ENCODE results near the gene RAMACL.

The RAMACL gene

DNA sequence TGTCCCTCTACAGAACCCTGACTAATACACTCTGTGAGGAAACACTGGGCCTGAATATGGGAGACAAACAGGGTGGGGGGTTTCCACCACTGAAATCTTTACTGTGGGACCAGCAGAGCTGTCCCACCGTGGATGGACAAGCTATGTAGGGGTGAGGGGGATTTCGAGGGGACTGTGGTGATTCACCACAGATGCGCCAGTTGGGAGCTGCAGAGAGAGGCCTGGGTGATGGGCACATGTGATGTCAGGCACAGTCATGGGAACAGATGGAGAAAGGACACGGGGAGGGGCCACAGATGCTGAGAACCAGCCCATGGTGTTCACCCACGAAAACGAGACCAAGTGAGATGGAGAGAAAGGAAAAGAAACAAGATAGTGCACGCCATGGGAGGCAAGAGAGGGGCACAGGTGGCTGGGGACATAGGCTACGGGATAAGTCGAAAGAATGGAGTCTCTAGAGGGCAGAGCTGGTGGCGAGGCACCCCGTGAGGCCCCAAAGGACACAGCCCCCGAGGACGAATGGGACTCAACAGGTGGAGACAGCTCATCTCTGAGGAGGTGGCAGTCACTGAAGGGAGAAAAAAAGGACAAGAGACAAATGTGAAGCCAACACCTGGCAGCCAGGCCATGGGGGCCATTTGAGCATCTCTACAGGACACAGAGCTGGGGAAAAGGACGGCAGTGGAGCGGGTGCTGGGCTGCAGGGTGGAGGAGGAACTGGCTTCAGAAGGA, 10.5 kb upstream of the RAMACL start:
- TF ChIP-seq, protein P1, sequence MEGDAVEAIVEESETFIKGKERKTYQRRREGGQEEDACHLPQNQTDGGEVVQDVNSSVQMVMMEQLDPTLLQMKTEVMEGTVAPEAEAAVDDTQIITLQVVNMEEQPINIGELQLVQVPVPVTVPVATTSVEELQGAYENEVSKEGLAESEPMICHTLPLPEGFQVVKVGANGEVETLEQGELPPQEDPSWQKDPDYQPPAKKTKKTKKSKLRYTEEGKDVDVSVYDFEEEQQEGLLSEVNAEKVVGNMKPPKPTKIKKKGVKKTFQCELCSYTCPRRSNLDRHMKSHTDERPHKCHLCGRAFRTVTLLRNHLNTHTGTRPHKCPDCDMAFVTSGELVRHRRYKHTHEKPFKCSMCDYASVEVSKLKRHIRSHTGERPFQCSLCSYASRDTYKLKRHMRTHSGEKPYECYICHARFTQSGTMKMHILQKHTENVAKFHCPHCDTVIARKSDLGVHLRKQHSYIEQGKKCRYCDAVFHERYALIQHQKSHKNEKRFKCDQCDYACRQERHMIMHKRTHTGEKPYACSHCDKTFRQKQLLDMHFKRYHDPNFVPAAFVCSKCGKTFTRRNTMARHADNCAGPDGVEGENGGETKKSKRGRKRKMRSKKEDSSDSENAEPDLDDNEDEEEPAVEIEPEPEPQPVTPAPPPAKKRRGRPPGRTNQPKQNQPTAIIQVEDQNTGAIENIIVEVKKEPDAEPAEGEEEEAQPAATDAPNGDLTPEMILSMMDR (conservative IDR thresholded peaks at IDR 0.05; ENCODE audit: control insufficient read depth, insufficient read depth, low read depth, low read length): no peak
- DNase-seq (ENCODE audit: low read depth): peak; percentile 30
- no peak overlapping the region for H3K4me3 ChIP-seq (ENCODE audit: control insufficient read depth, low read depth, low read length)

DNA sequence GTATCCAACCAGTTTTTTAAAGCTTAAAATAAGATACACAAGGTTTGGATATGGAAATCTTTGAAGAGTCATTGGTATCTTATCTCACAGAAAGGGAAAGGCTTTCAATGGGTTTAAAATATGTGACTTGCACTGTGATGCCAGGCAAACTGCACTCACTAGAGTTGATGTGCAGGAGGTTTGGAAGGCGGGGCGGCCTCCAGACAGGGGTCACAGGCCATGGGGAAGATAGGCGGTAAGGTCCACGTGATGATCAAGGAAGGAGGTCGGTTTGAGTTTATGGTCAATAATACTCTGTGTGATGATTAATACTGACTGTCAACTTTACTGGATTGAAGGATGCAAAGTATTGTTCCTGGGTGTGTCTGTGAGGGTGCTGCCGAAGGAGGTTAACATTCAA, 9.5 kb upstream of the RAMACL start:
- DNase-seq (ENCODE audit: low read depth): no peak
- no peak overlapping the region for H3K4me3 ChIP-seq (ENCODE audit: control insufficient read depth, low read depth, low read length)
- TF ChIP-seq, protein P1 (conservative IDR thresholded peaks at IDR 0.05; ENCODE audit: control insufficient read depth, insufficient read depth, low read depth, low read length): no peak

DNA sequence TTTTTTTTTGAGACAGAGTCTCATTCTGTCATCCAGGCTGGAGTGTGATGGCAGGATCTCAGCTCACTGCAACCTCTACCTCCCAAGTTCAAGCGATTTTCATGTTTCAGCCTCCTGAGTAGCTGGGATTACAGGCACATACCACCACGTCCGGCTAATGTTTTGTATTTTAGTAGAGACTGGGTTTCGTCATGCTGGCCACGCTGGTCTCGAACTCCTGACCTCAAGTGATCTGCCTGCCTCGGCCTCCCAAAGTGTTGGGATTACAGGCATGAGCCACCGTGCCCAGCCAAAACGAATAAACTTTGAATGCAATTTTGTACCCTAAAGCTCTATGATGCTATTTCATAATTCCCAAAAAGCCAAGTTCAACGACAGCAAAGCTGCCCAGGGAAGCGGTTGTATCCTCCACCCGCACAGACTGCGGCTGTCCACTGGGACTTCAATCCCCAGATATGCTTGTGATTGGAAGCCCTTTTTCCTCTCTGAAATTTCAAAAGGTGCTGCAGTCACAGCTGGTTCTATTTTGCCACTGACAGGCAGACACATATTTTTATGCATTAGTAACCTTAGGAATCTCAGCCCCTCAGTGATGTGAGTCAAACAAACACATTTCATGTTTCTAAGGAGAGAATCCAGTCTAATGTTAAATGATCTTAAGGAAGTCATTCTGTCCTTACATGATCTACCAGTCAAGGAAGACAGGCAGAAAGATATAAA, 8.7 kb upstream of the RAMACL start:
- DNase-seq (ENCODE audit: low read depth): peak; percentile 93
- H3K4me3 ChIP-seq (ENCODE audit: control insufficient read depth, low read depth, low read length): no peak overlapping the region
- TF ChIP-seq, protein P1 (conservative IDR thresholded peaks at IDR 0.05; ENCODE audit: control insufficient read depth, insufficient read depth, low read depth, low read length): no peak

DNA sequence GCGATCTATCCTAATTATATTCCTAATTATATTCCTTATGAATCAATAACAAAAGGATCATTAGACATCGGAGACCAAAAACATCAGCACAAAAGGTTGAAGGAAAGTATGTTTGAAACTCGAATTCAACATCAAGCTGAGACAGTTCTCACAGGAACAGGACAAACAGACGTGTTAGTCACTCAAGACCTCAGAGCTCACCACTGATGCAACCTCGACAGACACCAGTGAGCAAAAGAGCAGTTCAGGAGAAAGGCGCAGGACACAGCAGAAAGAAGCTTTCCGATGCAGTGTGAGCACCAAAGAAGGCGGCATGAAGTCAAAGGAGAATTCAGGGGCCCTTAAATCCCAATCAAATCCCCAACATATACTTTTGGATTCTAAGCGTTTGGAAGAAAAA, 6.3 kb upstream of the RAMACL start:
- TF ChIP-seq, protein P1 (conservative IDR thresholded peaks at IDR 0.05; ENCODE audit: control insufficient read depth, insufficient read depth, low read depth, low read length): no peak
- DNase-seq (ENCODE audit: low read depth): peak; percentile 74
- no peak overlapping the region for H3K4me3 ChIP-seq (ENCODE audit: control insufficient read depth, low read depth, low read length)

DNA sequence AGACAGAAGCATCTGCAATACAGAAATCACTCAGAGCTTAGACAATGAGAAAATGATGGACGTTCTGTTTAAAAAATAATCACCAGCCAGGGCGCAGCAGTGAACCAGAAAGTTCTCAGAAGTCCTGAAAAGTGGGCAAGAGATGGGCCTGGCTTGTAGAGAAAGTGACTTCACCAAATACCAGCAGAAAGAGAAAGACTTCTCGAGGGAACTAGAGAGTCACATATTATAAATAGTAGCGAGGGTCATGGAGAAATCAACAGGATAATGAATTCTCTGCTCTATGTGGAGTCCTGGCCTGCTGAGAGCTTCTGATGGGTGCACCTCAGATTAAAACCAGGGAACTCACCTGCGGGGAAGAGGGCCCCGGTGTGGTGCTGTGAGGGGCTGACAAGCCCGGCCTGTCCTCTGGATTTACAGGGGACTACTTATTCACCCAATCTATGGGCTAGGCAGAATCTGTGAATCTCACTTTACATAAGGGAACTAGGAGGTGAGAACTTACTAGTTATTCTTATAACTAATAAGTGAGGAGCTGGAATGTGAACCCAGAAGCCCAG, 5.6 kb upstream of the RAMACL start:
- no peak overlapping the region for H3K4me3 ChIP-seq (ENCODE audit: control insufficient read depth, low read depth, low read length)
- DNase-seq (ENCODE audit: low read depth): no peak
- TF ChIP-seq, protein P1 (conservative IDR thresholded peaks at IDR 0.05; ENCODE audit: control insufficient read depth, insufficient read depth, low read depth, low read length): no peak

DNA sequence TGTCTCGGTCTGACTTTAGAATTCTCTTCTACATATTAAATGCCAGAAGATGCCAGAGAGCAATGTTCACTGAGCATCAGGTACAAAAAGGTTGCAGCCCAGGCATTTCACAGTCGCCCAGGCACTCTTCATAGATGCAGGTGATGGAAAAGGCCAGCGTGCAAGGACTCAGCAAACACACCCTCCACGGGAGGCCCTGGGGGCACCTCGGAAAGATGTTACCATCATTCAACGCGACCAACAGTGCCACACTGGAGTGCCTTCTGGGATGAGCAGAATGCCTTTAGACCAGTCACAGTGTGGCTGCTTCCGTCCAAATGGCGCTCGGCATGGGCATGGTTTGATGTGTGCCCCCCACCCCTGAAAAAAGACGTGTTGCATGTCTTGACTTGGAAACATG, 4.5 kb upstream of the RAMACL start:
- TF ChIP-seq, protein P1 (conservative IDR thresholded peaks at IDR 0.05; ENCODE audit: control insufficient read depth, insufficient read depth, low read depth, low read length): no peak
- DNase-seq (ENCODE audit: low read depth): no peak
- H3K4me3 ChIP-seq (ENCODE audit: control insufficient read depth, low read depth, low read length): no peak overlapping the region
